OCI-M1 (cell line): ENCODE data around the gene PIK3R5.

Experiments used
- DNase-seq: peaks from one replicate; lab custom pipeline; 2025; lab: John Stamatoyannopoulos, UW

Gene PIK3R5

DNA sequence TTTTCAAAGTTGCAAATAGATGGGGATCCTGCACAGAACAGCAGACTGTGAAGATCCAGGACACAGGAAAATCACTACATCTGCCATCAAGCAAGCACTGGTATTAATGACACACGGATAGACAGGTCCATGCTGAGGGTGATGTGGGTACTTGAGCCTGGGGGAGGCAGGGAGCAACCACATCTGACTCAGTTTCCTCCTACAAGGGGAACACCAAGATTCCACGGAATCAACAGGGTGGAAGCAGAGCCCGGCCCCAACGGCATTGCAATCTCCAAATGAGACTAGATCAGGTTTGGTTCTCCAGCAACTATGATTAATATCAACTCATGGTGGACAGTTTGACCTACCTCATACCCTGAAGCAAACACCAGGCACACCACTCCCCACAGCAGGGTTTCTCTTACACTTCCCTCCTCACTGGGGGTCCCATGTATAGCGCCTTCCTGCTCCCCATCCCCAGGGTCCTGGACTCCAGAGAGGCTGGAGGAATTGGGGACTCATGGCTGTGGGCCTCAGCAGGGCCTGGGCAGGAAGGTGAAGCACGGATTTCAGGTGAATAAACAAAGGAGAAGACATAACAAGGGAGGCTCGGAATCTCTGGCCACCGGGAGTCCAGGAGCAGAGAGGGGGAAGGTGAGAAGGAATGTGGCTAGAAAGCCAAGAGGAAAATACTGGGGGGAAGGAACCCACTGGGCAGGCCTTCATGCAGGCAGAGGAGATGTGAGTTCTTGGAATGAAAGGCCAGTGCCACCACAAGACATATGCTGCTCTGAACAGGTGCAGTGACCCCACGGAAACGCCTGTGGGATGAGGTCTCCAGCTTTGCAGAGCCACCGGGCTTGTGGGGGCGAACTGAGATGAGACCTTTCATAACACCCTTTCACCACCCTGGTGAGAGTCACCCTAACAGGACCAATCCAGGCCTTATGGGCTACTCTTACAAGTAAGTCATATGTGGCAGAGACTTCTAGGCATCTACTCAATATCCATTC, 68.6 kb downstream of the PIK3R5 start:
- no peak for DNase-seq

DNA sequence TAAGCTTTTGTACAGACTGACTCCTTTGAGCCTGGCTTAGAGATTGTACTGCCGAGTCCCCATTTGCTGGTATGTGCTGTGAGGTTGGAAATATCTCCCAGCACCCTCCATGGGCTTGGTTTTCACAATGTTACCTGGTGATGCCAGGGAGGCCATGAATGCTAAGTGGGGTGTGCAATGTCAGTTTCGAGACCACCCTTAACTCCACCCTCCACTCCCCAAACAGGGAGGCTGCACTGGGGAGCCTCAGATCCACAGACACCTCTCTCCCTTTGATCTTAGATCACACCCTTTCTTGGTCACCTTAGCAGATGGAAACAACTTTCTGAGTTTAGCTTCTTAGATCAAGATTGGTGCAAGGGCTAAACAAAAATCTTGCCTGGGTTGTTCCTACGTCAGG, 69.4 kb downstream of the PIK3R5 start:
- DNase-seq: no peak

DNA sequence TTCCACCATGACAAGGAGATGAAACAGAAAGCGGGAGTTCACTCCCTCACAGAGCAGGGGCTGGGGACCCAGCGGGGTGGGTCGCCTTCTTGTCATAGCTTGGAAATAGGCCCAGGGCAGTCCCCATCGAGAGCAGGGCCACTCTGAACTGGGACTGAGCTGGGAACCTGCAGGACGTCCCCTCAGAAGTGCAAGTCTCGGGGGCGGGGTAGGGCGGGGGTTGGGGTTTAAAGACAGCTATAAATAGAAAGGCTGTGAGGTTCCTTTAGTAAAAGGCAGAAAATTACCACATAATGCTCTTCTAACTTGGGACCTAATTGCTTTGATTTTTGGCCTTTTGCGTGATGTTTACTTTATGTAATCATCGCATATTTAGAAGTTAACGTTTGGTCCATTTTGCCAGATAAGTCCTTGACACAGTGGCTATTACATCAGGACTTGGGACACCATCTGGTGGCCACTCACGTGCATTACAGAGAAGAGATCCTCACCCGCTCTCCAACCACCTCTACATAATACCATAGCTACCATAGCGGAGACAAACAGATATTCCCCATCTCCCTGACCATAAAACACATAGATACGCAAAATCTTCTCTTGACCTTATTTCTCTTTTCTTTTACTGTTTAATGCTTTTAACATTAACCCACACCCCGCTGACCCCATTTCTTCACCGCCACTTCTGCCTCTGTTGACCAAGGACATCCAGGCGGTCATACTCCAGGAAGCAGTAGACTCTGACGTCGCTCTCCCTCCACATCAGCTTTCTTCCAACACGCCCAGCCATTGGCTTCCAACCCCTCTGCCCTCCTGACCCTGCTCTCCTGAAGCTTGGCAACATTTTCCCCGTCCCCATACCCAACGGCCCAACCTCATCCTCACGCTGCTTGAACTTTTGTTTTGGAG, 70.6 kb downstream of the PIK3R5 start:
- DNase-seq: peak; percentile 92

DNA sequence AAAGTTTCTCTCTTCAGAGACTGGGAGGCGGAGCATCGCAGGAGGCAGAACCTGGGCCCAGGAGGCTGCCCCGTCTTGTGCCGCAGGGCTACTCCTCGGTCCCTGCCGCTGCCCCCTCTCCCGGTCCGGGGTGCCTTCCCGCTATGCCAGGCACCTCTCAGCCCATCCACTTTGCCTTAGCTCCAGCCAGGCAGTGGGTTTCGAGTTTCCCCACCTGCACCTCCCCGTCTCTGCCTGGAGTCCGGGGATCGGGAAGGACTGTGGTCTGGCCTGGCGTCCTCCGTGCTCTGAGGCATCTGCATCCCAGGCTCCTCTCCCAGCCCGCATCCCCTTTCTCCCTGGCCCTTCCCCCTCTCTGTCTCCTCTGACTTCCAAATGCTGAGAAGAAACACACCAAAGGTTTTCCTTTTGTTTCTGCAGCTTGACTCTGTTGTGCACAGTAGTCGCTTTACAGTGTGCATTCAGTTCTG, 71.3 kb downstream of the PIK3R5 start:
- no peak for DNase-seq

DNA sequence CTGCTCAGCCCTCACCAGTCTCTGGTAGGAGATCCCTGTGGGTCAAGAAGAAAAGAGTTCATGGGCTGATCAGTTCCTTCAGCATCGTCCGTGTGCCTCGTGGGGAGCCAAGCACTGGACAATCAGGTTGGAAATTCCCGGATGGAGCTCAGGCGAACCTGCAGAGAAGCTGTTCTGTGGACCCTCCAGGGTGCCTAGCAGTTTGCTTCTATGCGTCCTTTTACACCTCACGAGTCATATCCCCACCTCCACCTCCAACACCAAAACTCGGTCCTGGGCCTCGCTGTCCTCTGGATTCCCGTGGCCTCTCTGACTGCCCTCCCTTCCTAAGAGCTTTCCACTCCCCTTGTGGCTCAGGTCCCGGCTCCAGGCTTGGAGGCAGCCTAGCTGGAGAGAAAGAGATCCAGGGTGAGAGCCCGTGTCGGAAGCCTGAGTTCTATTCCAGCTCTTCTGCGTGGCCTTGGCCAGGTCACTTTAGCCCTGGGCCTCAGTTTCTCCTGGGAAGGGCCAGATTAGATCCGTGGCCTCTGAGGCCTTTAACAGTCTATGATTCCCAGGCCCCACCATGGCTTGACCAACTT, 71.8 kb downstream of the PIK3R5 start:
- no peak for DNase-seq

DNA sequence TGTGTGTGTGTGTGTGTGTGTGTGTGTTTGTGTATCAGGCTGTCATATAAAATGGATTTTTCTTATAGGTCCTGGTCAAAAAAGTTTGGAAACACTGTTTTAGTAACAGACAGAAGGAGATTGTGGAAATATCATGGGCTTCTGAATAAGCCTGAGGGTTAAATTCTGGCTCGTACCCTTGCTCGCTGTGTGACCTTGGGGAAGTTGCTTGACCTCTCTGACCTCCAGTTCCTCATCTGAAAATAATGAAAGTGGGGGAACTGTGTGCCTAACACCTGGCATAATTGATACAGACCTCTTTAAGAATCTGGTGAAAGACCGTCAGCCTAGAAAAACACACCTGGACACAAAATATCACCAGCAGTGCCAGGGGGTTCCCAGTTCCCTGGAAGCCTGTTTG, 72.4 kb downstream of the PIK3R5 start:
- DNase-seq: no peak

DNA sequence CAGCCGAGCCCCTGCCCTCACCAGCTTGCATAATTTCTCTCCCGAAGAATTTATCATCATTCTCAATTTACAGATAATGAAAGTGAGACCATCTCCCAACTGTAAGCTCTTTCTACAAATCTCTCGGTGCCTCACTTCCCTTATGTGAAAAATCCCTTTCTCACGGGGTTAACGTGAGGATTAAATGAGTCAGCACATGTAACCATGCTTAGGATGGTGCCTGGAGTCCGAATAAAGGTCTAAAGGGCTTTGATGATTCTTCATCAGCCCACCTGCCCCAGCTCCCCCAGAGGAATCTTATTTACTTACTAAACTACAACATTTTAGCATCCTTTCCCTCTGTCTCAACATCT, 73.2 kb downstream of the PIK3R5 start:
- peak; percentile 75 for DNase-seq

DNA sequence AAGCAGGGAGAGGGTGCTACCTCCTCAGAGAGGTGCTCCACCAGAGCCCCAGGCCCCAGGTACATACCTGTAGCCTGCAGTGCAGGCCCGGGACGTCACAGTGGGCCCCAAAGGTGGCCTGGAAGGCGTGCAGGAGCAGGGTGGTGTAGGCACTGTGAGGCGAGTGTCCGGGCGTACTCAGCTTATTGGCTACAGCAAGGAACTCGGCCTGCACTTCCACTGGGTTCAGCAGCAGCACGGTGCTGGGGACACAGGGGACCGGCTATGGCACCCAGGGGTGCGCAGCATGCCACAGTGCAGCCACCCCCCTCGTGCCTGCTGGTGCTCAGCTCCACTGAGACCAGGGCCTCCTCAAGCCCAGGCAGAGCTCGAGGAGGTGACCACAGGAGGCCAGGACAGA, 74.8 kb downstream of the PIK3R5 start:
- no peak for DNase-seq

DNA sequence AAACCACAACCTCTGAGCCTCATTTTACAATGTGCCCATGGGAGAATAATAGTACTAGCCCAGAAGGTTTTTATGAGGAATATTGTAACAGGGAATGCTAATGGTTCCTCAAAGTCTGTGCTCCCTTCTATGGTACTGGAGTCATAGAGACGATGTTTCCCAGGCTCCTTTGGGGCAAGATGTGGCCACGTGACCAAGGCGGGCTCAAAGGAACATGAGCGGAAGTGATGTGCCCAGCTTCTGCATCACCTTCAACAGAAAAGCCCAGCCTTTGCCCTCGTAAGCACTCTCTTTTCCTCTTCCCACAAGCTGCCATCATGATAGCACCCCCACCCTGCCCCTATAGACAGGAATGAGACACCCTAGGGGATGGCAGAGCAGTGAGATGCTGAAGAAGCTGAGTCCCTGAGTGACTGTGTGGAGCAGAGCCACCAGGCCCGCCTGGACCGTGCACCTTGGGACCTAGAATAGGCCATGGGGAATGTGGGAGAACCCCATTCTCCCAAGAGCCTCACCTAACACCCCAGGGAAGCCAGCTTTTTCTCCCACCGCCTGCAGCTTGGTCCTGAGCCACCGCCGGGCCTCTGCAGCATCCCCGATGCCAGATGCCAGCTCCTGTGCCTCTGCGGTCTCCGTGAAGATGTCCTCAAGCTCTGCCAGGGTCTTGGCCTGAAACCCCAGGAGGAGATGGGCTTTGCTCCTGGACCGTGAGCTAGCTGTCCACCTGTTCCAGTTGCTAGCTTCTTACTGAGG, 75.9 kb downstream of the PIK3R5 start:
- no peak for DNase-seq

DNA sequence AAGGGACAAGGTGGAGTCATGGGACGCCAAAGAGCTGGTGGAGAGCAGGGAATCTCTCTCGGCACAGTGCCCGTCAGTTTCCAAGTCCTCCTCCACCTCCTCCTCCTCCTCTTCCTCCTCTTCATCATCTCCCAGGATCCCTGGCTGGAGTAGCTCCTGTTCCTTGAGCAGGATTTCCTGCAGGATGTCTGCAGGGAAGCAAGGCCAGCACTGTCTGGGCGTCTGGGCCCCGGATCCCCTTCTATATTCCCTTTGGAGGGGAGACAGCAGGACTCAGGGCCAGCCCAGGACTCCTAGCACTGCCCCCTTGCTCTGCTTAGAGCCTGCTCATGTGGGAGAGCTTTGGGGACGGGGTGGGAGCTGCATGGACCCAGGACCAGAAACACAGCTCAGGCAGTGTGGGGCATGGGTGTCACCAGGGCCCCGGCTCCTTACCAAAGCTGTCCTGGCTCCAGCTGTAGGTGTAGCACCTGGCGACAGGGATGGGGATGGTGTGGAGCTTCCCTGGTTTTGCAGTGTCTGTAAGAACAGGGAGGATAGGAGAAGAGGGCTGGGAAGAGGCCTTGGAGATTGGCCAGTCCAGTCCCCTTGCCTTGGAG, 76.7 kb downstream of the PIK3R5 start:
- DNase-seq: no peak

DNA sequence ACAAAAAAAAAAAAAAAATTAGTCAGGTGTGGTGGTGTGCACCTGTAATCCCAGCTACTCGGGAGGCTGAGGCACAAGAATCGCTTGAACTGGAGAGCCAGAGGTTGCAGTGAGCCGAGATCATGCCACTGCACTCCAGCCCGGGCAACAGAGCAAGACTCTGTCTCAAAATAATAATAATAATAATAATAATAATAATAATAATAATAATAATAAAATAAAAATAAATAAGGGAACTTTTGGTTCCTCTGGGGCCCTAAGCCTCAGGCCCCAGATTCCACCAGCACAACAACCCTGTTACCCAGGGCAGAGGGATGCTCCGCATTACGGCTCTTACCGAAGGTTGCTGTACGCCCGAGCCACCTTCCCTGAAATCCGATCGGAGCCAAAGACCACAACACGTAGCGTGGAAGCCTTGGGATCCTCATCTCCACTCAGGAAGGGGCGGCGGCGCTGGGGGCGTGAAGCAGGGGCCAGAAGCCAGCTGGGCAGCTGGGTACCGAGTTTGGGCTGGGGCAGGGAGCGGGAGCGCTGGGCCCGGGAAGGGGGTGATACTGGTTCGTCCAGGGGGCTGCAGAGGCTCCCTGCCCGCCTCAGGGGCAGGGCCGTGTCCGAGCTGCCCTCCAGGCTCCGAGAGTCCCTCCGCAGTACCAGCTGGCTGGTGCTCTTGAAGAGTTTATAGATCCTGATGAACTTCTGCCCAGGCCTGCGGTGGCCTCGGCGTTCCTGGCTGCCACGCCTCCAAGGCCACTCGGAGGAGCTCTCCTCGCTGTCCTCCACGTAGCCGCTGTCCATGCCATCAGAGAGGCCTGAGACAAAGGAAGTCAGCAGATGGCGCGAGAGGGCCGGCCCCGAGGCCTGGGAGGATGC, 77.4 kb downstream of the PIK3R5 start:
- no peak for DNase-seq

DNA sequence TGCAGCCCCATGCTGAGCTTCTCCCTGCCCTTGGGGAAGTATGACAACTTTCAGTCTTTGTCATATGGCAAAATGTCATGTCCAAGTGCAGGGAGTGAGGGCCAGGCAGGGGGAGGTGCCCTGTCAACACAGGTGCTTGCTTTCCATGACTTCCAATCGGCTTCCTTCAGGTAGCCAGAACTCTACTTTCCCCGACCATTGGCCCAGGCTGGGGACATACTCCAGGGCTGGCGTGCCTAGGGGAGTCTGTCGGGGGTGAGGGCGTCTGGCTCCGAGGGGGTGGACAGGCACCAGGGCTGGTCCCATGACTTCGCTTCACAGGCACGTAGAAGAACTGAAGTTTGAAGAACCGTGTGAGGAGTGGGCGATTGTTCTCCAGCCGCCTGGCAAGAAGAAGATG, 78.2 kb downstream of the PIK3R5 start:
- DNase-seq: no peak

DNA sequence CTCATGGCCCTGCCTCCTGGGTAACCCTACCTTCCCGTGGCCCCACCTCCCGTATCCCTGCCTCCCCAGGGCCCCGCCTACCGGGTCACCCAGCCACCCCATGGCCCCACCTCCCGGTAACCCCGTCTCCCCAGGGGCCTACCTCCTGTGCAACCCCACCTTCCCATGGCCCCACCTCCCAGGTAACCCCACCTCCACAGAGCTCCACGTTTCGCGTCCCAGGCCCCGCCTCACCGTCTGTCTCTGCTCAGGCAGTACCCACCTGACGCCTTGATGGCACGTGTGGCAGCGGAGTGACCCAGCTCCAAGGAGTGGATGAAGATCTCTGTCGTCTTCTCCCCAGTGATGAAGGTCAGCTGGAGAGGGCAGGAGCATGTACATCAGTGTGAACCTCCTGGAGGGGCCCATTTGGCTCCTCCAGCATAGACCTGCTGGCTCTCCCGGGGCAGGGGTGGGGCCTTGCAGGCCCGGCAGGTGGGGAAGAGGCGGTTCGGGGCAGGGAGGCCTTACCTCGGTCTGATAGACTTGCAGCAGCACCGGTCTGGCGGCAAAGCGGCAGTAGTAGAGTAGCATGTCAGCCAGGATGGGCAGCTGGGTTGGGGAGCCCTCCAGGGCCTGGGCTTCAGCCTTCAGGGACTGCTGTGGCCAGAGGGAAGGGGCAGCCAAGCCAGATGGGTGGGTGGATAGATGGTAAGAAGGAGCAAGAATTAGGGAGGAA, 79.4 kb downstream of the PIK3R5 start:
- no peak for DNase-seq

DNA sequence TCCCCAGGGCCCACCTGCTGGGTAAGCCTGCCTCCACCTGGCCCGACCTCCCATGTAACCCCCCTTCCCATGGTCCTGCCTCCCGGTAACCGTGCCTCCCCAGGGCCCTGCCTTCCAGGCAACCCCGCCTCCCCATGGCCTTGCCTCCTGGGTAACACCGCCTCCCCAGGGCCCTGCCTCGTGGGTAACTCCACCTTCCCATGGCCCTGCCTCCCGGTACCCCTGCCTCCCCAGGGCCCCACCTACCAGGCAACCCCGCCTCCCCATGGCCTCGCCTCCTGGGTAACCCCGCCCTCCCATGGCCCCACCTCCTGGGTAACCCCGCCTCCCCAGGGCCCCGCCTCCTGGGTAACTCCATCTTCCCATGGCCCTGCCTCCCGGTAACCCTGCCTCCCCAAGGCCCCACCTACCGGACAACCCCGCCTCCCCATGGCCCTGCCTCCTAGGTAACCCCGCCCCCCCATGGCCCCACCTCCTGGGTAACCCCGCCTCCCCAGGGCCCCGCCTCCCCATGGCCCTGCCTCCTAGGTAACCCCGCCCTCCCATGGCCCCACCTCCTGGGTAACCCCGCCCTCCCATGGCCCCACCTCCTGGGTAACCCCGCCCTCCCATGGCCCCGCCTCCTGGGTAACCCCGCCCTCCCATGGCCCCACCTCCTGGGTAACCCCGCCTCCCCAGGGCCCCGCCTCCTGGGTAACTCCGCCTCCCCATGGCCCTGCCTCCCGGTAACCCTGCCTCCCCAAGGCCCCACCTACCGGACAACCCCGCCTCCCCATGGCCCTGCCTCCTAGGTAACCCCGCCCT, 80.1 kb downstream of the PIK3R5 start:
- peak; percentile 43 for DNase-seq

DNA sequence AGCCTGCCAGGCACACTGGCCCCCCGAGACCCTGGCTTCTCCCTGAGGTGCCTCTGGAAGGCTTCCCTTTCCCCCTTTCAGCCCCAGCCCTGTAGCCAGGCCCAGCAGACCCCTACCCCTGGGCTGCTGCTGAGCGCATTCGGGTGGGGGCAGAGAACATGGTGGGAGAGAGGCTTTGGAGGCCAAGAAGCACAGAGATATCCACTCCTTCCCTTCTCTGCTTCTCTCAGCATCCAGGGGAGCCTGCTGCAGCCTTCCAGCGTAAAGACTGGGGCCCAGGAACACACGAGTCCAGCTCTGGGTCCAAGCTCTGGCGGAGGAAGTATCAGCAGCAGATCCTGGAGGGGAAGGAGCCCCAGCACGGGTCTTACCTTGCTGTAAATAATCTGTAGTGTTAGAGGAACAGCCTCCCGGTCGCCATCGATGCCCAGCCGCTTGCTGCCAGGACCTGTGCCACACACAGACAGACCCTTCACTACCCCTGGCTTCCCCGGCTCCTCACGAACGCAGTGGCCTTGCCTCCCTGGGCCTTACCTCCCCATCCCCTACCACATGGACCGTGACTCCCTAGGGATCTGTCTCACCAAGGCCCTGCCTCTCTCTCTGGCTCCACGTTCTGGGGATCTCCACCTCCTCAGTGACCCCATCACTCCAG, 81.0 kb downstream of the PIK3R5 start:
- no peak for DNase-seq

DNA sequence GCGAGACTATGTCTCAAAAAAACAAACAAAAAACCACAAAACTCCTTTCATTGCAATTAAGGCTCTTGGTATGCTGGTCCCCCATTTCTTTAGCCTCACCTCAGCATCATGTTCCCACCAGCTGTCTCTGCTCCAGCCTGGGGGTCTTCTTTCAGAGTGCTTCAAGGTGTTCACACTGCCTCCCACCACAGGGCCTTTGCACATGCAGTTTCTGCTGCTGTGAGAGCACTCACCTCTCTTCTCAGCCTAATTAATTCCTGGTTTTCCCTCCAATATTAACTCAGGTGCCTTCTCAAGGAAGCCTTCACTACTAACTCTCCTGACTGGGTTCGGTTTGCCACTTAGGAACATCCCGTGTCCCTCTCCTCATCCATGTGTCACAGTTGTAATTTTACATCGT, 82.2 kb downstream of the PIK3R5 start:
- no peak for DNase-seq

DNA sequence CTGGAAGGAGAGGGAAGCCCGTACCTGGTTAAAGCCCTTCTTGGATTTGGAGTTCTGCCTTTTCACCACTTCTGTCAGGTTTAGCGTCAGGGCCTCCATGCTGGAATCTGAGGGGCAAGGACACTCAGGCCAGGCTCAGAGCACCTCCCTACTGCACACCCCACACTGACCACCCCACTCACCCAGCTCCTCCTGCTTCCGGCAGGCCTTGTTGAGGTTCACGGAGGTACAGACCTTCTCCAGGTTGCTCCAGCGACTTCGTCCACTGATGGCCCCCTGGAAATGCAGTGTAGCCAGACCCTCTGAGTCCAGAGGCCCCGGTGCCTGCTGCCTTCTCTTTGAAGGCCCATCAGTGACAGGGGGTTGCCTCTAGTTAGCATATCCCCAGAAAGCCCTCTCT, 83.9 kb downstream of the PIK3R5 start:
- no peak for DNase-seq

DNA sequence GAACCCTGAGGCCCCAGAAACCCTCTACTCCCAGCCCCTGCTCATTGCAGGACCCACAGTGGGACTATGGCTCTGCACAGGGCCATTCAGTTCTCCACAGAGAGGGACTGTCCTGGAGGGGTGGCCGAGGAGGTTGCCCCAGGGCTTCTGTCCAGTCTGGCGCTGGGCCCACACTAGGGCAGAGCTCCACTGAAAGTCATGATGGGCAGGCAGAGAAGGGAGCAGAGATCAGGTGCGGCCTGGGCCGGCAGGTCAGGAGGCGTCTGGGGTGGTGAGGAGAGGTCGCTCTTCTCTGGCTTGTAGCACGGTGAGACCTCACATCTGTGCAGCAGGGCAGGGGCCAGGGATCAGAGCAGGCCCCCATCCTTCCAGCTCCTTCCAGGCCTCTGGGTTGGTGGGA, 85.0 kb downstream of the PIK3R5 start:
- no peak for DNase-seq
